GM23338 (cell line): ENCODE data around the gene FTO. TPM values are rescaled to one million over a fixed set of nuclear protein-coding genes. Genes with fewer than 3 reads are reported as not detected.

ENCODE experiments used
- ATAC-seq: fragments of 200-7000 bp; cut with Tn5 transposase; 3 replicates; pipeline ENCODE4 v1.9.1; 2020
- DNase-seq: peaks from one replicate; pipeline ENCODE4 v3.0.0-alpha.2; 2015; ENCODE audit warnings: low spot score
- H2AFZ ChIP-seq: fragments of 200-600 bp; sonication (generic); 2 replicates; pipeline ENCODE4 v1.8.0; 2016; ENCODE audit warnings: antibody characterized with exemption, mild to moderate bottlenecking, moderate library complexity
- H3F3A ChIP-seq: fragments of 200-600 bp; sonication (generic); replicated peaks from 2 replicates; pipeline ENCODE4 v1.8.0; 2017; ENCODE audit warnings: antibody characterized with exemption, mixed run types, low read depth
- H3K27ac ChIP-seq: fragments of 200-600 bp; sonication (generic); 2 replicates; pipeline ENCODE4 v1.6.1; 2016; ENCODE audit warnings: low read depth
- H3K27me3 ChIP-seq: fragments of 200-600 bp; sonication (generic); 2 replicates; pipeline ENCODE4 v1.8.0; 2016; ENCODE audit warnings: mild to moderate bottlenecking, mixed run types, moderate library complexity; ENCODE audit not compliant: insufficient read depth
- H3K36me3 ChIP-seq: fragments of 200-600 bp; sonication (generic); 2 replicates; pipeline ENCODE4 v1.8.0; 2016; ENCODE audit warnings: mild to moderate bottlenecking; ENCODE audit not compliant: insufficient read depth
- H3K4me1 ChIP-seq: fragments of 200-600 bp; sonication (generic); 2 replicates; pipeline ENCODE4 v1.8.0; 2016; ENCODE audit warnings: mild to moderate bottlenecking, moderate library complexity; ENCODE audit not compliant: insufficient read depth
- H3K4me2 ChIP-seq: fragments of 200-600 bp; sonication (generic); 2 replicates; pipeline ENCODE4 v1.7.1; 2017; ENCODE audit warnings: mixed run types
- H3K4me3 ChIP-seq: fragments of 200-600 bp; sonication (generic); 2 replicates; pipeline ENCODE4 v1.6.1; 2016; ENCODE audit warnings: mixed run types
- H3K79me2 ChIP-seq: fragments of 200-600 bp; sonication (generic); replicated peaks from 2 replicates; pipeline ENCODE4 v1.8.0; 2017; ENCODE audit warnings: mild to moderate bottlenecking; ENCODE audit not compliant: insufficient read depth
- H3K9me2 ChIP-seq: fragments of 200-600 bp; sonication (generic); 2 replicates; pipeline ENCODE4 v1.8.0; 2017; ENCODE audit not compliant: insufficient read depth
- H4K20me1 ChIP-seq: fragments of 200-600 bp; sonication (generic); replicated peaks from 2 replicates; pipeline ENCODE4 v1.8.0; 2017; ENCODE audit warnings: mild to moderate bottlenecking; ENCODE audit not compliant: insufficient read depth
- H3K27ac Mint-ChIP-seq: 2 replicates; pipeline ENCODE4 v1.8.0; 2020; ENCODE audit warnings: inconsistent platforms, mild to moderate bottlenecking, moderate library complexity, mixed read lengths
- H3K27me3 Mint-ChIP-seq: 3 replicates; pipeline ENCODE4 v1.8.0; 2022; ENCODE audit warnings: low read depth, mild to moderate bottlenecking, moderate library complexity, mixed read lengths, inconsistent platforms; ENCODE audit not compliant: insufficient read depth, poor library complexity
- H3K36me3 Mint-ChIP-seq: 3 replicates; pipeline ENCODE4 v1.8.0; 2021; ENCODE audit warnings: low read depth, mild to moderate bottlenecking, inconsistent platforms, moderate library complexity, mixed read lengths
- H3K4me1 Mint-ChIP-seq: 3 replicates; pipeline ENCODE4 v1.8.0; 2020; ENCODE audit warnings: mild to moderate bottlenecking, inconsistent platforms, mixed read lengths
- H3K4me3 Mint-ChIP-seq: 3 replicates; pipeline ENCODE4 v1.8.0; 2021; ENCODE audit warnings: moderate library complexity, mild to moderate bottlenecking, inconsistent platforms, mixed read lengths
- H3K9me3 Mint-ChIP-seq: 3 replicates; pipeline ENCODE4 v1.8.0; 2020; ENCODE audit warnings: moderate library complexity, mild to moderate bottlenecking, inconsistent platforms, mixed read lengths
- CREB1 ChIP-seq: fragments of 250-450 bp; sonication (Bioruptor Pico); IDR thresholded peaks from 2 replicates; pipeline ENCODE4 v1.5.0; 2020; ENCODE audit warnings: low read depth, mild to moderate bottlenecking, moderate library complexity
- ETS1 ChIP-seq: IDR thresholded peaks from 2 replicates; pipeline ENCODE4 v1.6.1; 2016; ENCODE audit warnings: antibody characterized with exemption
- EZH2 ChIP-seq: fragments of 200-600 bp; sonication (generic); IDR thresholded peaks from one replicate; pipeline ENCODE4 v1.8.0; 2017; ENCODE audit warnings: antibody characterized with exemption, mild to moderate bottlenecking, low read depth; ENCODE audit not compliant: unreplicated experiment
- EZH2phosphoT487 ChIP-seq: fragments of 200-600 bp; sonication (generic); IDR thresholded peaks from one replicate; pipeline ENCODE4 v1.8.1; 2018; ENCODE audit warnings: antibody characterized with exemption; ENCODE audit not compliant: unreplicated experiment
- JUNB ChIP-seq: IDR thresholded peaks from one replicate; pipeline ENCODE4 v1.6.1; 2016; ENCODE audit warnings: antibody characterized with exemption; ENCODE audit not compliant: unreplicated experiment
- NANOG ChIP-seq: IDR thresholded peaks from 2 replicates; pipeline ENCODE4 v1.6.1; 2016; ENCODE audit warnings: antibody characterized with exemption, borderline replicate concordance
- POLR2AphosphoS5 ChIP-seq: IDR thresholded peaks from 2 replicates; pipeline ENCODE4 v1.6.1; 2016; ENCODE audit warnings: antibody characterized with exemption, low read depth
- ZNF114 ChIP-seq: fragments of 250-450 bp; sonication (Bioruptor Pico); IDR thresholded peaks from 2 replicates; pipeline ENCODE4 v1.5.0; 2020; ENCODE audit warnings: mild to moderate bottlenecking, moderate library complexity
- ZNF331 ChIP-seq: fragments of 250-450 bp; sonication (Bioruptor Pico); IDR thresholded peaks from 2 replicates; pipeline ENCODE4 v1.5.0; 2020; ENCODE audit warnings: low read depth, mild to moderate bottlenecking, moderate library complexity
- polyA plus RNA-seq: library from polyadenylated mRNA; unstranded; fragments of >200 nt; fragmentation: Nextera tagmentation; extraction: Ambion mirVana; gene quantifications from 2 replicates; pipeline ENCODE4 v1.2.1, GENCODE V29; 2016
- total RNA-seq: library from RNA; depleted of rRNA; stranded (reverse); fragments of >200 nt; shearing (Covaris generic); gene quantifications from 2 replicates; pipeline ENCODE4 v1.2.3, GENCODE V29; 2014
- TF ChIP-seq, protein P1 (sequence below): fragments of 250-450 bp; sonication (Bioruptor Pico); IDR thresholded peaks from 2 replicates; pipeline ENCODE4 v1.5.0; 2020; ENCODE audit warnings: mild to moderate bottlenecking, moderate library complexity

FTO gene
- total and polyA plus RNA-seq, 2 experiments from 2014 or later = 17.7 to 69.6 TPM

- no peak overlapping the region for H3K27ac ChIP-seq
- no peaks in the 10 kb centered on the region for H4K20me1 ChIP-seq
- H3K36me3 ChIP-seq = no peaks in the 10 kb centered on the region
- H3K27ac Mint-ChIP-seq = no peak overlapping the region
- peaks cover 19% of the 10 kb centered on the region; the same call in 2 of the 3 replicates for H3K4me1 Mint-ChIP-seq
- H3K4me3 Mint-ChIP-seq = no peak overlapping the region
- no peaks in the 10 kb centered on the region for H3K9me3 Mint-ChIP-seq
- no peaks in the 10 kb centered on the region for H3K4me1 ChIP-seq
- no peaks in the 10 kb centered on the region for H3K79me2 ChIP-seq
- no peak overlapping the region for H3K4me3 ChIP-seq
- no peaks in the 10 kb centered on the region for H3K36me3 Mint-ChIP-seq
- no peaks in the 10 kb centered on the region for H3F3A ChIP-seq
- H3K27me3 Mint-ChIP-seq = no peaks in the 10 kb centered on the region
- no peak overlapping the region for H2AFZ ChIP-seq
- no peak for TF ChIP-seq EZH2
- TF ChIP-seq ZNF331 (CRISPR knock-in tag) = no peak
- no peak for TF ChIP-seq NANOG
- TF ChIP-seq, protein P1, sequence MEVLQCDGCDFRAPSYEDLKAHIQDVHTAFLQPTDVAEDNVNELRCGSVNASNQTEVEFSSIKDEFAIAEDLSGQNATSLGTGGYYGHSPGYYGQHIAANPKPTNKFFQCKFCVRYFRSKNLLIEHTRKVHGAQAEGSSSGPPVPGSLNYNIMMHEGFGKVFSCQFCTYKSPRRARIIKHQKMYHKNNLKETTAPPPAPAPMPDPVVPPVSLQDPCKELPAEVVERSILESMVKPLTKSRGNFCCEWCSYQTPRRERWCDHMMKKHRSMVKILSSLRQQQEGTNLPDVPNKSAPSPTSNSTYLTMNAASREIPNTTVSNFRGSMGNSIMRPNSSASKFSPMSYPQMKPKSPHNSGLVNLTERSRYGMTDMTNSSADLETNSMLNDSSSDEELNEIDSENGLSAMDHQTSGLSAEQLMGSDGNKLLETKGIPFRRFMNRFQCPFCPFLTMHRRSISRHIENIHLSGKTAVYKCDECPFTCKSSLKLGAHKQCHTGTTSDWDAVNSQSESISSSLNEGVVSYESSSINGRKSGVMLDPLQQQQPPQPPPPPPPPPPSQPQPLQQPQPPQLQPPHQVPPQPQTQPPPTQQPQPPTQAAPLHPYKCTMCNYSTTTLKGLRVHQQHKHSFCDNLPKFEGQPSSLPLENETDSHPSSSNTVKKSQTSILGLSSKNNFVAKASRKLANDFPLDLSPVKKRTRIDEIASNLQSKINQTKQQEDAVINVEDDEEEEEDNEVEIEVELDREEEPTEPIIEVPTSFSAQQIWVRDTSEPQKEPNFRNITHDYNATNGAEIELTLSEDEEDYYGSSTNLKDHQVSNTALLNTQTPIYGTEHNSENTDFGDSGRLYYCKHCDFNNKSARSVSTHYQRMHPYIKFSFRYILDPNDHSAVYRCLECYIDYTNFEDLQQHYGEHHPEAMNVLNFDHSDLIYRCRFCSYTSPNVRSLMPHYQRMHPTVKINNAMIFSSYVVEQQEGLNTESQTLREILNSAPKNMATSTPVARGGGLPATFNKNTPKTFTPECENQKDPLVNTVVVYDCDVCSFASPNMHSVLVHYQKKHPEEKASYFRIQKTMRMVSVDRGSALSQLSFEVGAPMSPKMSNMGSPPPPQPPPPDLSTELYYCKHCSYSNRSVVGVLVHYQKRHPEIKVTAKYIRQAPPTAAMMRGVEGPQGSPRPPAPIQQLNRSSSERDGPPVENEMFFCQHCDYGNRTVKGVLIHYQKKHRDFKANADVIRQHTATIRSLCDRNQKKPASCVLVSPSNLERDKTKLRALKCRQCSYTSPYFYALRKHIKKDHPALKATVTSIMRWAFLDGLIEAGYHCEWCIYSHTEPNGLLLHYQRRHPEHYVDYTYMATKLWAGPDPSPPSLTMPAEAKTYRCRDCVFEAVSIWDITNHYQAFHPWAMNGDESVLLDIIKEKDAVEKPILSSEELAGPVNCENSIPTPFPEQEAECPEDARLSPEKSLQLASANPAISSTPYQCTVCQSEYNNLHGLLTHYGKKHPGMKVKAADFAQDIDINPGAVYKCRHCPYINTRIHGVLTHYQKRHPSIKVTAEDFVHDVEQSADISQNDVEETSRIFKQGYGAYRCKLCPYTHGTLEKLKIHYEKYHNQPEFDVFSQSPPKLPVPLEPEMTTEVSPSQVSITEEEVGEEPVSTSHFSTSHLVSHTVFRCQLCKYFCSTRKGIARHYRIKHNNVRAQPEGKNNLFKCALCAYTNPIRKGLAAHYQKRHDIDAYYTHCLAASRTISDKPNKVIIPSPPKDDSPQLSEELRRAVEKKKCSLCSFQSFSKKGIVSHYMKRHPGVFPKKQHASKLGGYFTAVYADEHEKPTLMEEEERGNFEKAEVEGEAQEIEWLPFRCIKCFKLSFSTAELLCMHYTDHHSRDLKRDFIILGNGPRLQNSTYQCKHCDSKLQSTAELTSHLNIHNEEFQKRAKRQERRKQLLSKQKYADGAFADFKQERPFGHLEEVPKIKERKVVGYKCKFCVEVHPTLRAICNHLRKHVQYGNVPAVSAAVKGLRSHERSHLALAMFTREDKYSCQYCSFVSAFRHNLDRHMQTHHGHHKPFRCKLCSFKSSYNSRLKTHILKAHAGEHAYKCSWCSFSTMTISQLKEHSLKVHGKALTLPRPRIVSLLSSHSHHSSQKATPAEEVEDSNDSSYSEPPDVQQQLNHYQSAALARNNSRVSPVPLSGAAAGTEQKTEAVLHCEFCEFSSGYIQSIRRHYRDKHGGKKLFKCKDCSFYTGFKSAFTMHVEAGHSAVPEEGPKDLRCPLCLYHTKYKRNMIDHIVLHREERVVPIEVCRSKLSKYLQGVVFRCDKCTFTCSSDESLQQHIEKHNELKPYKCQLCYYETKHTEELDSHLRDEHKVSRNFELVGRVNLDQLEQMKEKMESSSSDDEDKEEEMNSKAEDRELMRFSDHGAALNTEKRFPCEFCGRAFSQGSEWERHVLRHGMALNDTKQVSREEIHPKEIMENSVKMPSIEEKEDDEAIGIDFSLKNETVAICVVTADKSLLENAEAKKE (CRISPR knock-in tag) = no peak
- no peak for TF ChIP-seq ETS1
- no peak for TF ChIP-seq JUNB
- TF ChIP-seq POLR2AphosphoS5 = no peak
- TF ChIP-seq EZH2phosphoT487 = no peak
- TF ChIP-seq CREB1 = no peak
- TF ChIP-seq ZNF114 (CRISPR knock-in tag) = no peak
- no peaks in the 10 kb centered on the region for H3K27me3 ChIP-seq
- ATAC-seq = no peak
- no peak overlapping the region for H3K4me2 ChIP-seq
- no peaks in the 10 kb centered on the region for H3K9me2 ChIP-seq
- DNase-seq = no peak
Measured at GRCh38 chr16:53984936-53985335, 281.0 kb downstream of the FTO start.
